GM18873 (cell line): ENCODE measurements around the gene ENPP3.
"Not testable (repeated sequence)": the region's sequence is repeated elsewhere in the genome, so short reads cannot be mapped to it uniquely, and the experiment has no call there.

Experiments
- ATAC-seq: cut with Tn5 transposase; IDR thresholded peaks from one replicate; pipeline ENCODE4 v1.9.1; 2021; ENCODE audit warnings: mild to moderate bottlenecking, moderate library complexity, moderate number of reproducible peaks; ENCODE audit not compliant: unreplicated experiment, low FRiP score

Gene ENPP3

GRCh38 chr6:131682442-131682841 lies 45.3 kb downstream of the ENPP3 start:
- no peak for ATAC-seq

GRCh38 chr6:131683479-131683878 lies 46.4 kb downstream of the ENPP3 start:
- peak; percentile 59 for ATAC-seq

GRCh38 chr6:131685266-131685780 lies 48.2 kb downstream of the ENPP3 start:
- ATAC-seq = peak; percentile 66

DNA sequence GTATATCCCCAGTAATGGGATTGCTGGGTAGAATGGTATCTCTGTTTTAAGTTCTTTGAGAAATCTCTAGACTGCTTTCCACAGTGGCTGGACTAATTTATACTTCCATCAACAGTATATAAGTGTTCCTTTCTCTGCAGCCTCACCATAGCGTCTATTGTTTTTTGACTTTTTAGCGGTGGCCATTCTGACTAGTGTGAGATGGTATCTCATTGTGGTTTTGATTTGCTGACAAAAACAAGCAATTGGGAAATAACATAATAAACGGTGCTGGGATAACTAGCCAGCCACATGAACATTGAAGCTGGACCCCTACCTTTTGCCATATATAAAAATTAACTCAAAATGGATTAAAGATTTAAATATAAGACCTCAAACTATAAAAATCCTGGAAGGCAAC lies 49.9 kb downstream of the ENPP3 start:
- ATAC-seq = no peak

DNA sequence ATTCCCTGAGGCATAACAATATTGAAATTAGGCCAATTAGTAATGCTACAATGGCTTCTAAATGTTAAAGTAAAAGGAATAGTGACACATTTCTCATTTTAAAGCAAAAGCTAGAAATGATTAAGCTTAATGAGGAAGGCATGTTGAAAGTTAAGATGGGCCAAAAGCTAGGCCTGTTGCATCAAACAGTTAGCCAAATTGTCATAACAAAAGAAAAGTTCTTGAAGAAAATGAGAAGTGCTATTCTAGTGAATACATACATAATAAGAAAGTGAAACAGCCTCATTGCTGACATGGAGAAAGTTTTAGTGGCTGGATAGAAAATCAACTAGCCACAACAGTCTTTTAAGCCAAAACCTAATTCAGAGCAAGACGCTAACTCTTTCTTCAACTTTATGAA lies 51.2 kb downstream of the ENPP3 start:
- ATAC-seq = peak; percentile 70

- ATAC-seq = no peak
These were observed 54.9 kb downstream of the ENPP3 start for GRCh38 chr6:131692031-131692430.

DNA sequence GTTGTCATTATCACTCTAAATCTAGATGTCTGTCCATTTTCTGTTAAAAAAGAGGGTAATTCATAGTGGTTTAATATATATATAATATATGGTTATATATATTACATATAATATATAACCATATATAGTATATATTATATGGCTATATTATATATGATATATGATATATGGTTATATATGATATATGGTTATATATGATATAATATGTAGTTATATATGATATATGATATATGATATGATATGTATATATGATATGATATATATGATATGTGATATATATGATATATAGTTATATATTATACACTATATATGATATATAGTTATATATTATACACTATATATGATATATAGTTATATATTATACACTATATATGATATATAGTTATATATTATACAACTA lies 55.5 kb downstream of the ENPP3 start:
- ATAC-seq = no peak

DNA sequence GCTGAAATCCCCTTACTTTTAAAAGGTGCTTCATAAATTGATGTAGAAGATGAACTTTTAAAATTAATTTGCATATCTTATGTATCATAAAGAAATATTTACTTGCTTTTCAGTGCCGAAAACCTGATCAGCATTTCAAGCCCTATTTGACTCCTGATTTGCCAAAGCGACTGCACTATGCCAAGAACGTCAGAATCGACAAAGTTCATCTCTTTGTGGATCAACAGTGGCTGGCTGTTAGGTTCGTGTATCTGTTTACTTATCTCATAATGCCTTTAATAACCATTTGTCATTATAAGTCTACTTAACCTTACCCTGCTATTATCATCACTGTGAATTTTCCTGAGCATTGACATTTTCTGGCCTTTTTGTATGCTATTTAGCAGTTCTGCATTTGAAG lies 56.3 kb downstream of the ENPP3 start:
- no peak for ATAC-seq

DNA sequence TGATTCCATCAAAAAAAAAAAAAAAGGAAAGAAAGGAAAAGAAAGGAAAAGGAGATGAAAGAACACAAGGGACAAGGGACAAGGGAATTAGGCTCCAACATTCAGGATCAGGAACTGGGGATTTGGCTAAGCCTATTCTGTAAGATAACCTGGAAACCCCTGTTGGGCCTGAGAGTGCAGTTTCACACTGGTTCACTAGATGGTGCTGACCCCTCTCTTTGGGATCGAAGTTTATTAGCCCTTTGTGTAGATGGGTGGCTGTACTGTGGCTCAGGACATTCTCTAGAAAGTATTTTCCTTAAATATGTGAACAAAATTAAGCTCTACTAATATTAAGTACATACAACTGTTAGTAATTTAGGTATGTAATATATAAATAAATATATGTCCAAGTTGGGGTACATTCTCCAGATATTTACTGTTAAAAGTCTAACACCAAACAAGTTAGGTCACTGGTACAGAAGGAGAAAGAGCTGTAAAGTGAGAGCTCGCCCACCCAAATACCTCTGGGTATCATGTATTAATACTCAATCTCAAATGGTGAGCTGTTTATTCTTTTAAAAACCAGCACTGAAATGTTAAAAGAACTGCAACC lies 57.8 kb downstream of the ENPP3 start:
- ATAC-seq = peak; percentile 80

DNA sequence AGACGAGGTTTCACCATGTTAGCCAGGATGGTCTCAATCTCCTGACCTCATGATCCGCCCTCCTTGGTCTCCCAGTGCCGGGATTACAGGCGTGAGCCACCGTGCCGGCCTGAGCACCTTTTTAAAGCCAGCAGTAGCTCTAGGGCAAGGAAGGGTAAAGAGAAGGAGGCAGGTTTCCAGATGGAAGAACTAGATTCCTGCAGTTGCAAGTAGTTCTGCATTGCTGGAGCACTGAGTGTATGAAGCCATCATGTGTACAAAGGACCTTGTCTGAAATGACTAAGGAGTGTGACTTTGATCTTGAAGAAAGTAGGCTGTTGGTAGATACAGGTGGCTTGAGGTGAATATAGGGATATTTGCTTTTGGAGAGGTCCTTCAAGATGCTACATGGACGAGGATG lies 59.9 kb downstream of the ENPP3 start:
- ATAC-seq = no peak

DNA sequence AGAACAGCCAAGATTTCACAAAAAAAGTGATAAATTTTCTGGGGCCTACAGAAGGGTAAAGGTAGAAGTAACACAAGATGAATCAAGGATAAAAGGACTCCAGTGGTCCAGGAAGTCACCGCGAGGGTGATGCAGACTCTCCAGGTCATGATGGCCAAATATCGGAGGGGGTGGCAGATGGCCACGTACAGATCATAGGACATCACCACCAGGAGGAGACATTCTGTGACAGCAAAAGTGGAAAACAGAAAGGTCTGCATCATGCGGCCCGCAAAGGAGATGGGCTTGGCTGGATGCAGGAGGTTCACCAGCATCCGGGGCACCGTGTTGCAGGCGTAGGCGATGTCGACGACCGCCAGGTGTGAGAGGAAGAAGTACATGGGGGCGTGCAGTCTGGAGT lies 63.7 kb downstream of the ENPP3 start:
- not testable (repeated sequence) for ATAC-seq

DNA sequence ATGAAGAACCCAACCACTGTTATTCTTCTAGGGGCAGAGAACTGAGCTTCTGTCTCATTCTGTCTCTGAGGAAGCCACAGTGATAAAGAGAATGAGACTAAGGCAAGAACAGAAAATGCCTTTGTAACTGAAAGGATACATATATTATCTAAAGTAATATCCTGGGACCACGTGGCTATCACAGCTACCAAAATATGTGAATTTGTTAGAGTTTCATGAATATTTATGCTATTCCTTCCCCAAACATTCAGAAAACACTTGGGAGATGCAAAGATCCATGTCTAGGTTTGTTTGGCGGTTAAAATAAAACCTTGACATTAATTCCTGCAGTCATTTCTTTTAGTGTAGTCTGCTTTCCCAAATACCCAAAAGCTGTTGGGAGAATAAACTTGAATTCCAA lies 66.8 kb downstream of the ENPP3 start:
- not testable (repeated sequence) for ATAC-seq

GRCh38 chr6:131710917-131711316 lies 73.8 kb downstream of the ENPP3 start, which contains the start of gene CTAGE9:
CTAGE9 (minus strand) TSS chr6:131711017; CDS start chr6:131711017, 0 bp downstream.
- not testable (repeated sequence) for ATAC-seq

- not testable (repeated sequence) for ATAC-seq
These were observed 78.5 kb downstream of the ENPP3 start for GRCh38 chr6:131715567-131715966.

DNA sequence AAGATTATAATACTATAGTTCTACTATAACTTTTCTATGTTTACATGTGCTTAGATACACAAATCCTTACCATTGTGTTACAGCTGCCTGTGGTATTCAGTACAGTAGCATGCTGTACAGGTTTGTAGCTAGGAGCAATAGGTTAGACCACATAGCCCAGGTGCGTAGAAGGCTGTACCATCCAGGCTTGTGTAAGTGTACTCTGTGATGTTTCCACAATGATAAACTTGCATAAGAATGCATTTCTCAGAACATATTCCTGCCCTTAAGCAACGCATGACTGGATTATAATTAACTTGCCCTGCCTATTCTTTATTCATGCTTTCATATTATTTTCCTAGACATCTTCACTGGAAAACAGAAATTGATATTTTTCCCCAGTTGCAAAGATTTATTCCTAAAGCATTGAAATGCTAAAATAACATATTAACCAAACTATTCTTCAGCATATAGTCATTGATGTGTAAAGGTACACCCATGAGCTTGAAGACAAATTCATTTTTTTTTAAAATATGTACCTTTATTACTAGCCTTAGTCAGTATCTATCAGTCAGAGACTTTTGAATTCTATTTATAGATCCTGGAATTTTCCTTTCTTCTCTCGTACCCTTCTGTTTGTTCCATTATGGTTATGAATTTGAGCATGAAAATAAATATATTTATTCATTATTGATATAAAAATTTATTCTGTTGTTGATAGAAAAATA lies 80.9 kb downstream of the ENPP3 start:
- no peak for ATAC-seq

DNA sequence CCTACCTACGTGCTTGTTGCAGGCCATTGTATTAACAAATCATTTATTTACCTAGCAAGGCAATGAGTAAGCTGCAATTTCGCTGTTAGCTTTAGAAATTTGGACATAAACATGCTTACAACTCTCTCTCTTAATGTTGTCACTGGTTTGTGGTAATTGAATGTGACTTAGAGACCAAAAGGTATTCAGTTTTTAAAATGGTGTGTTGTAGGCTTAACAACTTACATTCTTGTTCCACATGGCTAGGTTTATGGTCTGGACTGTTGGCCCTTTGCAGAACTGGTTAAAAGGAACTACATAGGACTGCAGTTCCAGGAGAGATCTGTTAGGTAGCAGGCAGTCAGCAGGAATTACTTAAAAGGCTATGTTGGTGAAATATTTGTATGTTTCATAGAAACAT lies 84.1 kb downstream of the ENPP3 start:
- no peak for ATAC-seq

DNA sequence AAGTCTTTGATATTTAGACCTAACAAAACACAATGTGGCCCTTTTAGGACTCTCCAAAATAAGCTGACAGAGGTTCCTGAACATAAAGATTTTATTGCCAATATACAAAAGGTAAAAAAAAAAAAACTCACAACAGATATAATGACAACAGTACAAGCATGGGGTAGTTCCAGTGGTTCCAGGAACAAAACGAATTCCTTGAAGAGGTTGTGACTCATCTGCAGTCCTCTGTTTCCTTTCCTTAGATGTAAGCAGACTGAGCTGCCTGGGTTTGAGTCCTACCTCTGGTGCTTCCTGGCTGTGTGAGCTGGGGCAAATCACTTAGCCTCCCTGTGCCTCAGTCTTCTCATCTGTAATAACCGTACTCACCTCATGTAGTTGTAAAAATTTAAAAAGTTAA lies 87.0 kb downstream of the ENPP3 start:
- ATAC-seq = no peak

- no peak for ATAC-seq
These were observed 90.4 kb downstream of the ENPP3 start for GRCh38 chr6:131727467-131727866.

DNA sequence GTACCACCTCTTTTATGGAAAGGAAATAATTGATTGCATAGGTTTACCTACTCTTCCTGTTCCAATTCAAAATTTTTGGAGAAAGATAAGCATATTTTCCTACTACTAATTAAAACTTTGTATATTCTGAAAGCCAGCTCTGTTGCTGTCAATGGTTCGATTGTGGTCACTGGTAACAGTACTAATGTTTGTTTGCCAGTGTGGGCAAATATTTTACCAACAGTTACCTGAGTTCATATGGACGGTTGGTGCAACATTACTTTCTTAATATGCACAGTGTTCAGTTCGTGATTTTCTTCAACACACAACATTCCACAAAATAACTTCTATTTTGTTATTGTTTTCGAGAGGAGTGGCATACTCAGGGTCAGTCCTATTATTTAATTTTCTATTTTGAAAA lies 90.8 kb downstream of the ENPP3 start:
- no peak for ATAC-seq

- ATAC-seq = no peak
These were observed 91.3 kb downstream of the ENPP3 start for GRCh38 chr6:131728296-131728939.

GRCh38 chr6:131729550-131729949 lies 92.4 kb downstream of the ENPP3 start:
- ATAC-seq = no peak

DNA sequence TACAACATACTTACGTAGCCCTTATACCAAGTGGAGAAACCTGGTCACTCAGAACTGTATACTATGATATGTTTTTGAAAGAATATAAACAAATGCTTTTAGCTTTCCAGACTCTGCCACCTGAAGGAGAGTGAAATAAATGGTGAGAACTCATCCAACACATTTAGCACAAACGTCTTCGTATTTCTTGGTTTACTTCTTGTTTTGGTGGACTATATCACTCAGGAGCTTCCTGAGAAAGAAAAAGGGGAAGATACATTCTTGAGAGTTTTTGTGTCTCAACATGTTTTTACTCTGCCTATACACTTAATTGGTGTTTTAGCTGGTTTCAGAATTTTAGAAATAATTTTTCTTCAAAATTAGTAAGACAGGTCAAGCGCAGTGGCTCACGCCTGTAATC lies 93.2 kb downstream of the ENPP3 start:
- no peak for ATAC-seq
